ENCODE results near the gene CCT6A. TPM values are rescaled to one million over a fixed set of nuclear protein-coding genes. Genes with fewer than 3 reads are reported as not detected.

Gene CCT6A
- total RNA-seq, 1 experiment from 2014 or later, result 222 TPM

DNA sequence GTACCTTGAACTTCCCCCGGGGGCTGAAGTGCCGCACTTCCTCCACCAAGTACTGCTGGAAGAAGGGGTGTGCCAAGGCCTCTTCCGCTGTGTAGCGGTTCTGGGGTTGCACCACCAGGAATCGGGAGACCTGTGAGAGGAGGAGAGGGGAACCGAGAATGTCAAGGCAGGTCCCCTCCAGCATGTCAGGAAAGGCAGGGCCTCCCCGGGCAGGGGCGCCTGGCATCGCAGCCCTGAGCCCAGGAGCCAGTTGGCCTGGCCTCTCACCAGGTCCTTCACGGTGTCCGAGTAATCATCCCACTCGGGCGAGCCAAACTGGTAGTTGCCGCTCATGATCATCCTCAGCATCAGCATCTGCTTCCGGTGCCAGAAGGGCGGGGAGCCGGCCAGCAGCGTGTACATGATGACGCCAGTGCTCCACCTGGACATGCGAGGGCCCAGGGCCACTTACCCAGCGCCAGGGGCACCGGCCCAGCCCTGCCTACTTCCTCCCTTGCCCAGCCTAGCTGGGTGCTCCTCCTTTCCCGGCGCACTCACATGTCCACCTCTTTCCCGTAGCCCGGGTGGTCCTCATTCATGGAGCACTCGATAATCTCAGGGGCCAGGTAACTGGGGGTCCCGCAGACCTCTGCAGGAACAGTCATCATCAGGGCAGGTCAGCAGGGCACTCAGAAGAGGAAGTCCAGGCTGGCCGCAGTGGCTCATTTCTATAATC is 30.2 kb downstream of the CCT6A start:
- no TSS peak for BruUV-seq (replicated peaks)
- peaks cover 56% of the 10 kb centered on the region for H3K36me3 Mint-ChIP-seq (ENCODE audit: insufficient read depth, unreplicated experiment)
- ChIA-PET POLR2A (no interaction called here), CTCF (no interaction called here)
- no peaks in the 10 kb centered on the region for H3K9me3 Mint-ChIP-seq (ENCODE audit: unreplicated experiment)
- no peaks in the 10 kb centered on the region for H3K27me3 Mint-ChIP-seq (ENCODE audit: insufficient read depth, unreplicated experiment)
- TF ChIP-seq, protein P1, sequence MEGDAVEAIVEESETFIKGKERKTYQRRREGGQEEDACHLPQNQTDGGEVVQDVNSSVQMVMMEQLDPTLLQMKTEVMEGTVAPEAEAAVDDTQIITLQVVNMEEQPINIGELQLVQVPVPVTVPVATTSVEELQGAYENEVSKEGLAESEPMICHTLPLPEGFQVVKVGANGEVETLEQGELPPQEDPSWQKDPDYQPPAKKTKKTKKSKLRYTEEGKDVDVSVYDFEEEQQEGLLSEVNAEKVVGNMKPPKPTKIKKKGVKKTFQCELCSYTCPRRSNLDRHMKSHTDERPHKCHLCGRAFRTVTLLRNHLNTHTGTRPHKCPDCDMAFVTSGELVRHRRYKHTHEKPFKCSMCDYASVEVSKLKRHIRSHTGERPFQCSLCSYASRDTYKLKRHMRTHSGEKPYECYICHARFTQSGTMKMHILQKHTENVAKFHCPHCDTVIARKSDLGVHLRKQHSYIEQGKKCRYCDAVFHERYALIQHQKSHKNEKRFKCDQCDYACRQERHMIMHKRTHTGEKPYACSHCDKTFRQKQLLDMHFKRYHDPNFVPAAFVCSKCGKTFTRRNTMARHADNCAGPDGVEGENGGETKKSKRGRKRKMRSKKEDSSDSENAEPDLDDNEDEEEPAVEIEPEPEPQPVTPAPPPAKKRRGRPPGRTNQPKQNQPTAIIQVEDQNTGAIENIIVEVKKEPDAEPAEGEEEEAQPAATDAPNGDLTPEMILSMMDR (IDR thresholded peaks at IDR 0.05; ENCODE audit: unreplicated experiment), result no peak
- peaks cover 1% of the 10 kb centered on the region for H3K4me1 Mint-ChIP-seq (ENCODE audit: insufficient read depth, unreplicated experiment)
- no peak overlapping the region for H3K27ac Mint-ChIP-seq (ENCODE audit: low read depth, unreplicated experiment)
- H3K4me3 Mint-ChIP-seq (ENCODE audit: unreplicated experiment), result no peak overlapping the region
- intact Hi-C loops (cut with micrococcal nuclease), result no loop called here
- no peak for DNase-seq (ENCODE audit: unreplicated experiment)

DNA sequence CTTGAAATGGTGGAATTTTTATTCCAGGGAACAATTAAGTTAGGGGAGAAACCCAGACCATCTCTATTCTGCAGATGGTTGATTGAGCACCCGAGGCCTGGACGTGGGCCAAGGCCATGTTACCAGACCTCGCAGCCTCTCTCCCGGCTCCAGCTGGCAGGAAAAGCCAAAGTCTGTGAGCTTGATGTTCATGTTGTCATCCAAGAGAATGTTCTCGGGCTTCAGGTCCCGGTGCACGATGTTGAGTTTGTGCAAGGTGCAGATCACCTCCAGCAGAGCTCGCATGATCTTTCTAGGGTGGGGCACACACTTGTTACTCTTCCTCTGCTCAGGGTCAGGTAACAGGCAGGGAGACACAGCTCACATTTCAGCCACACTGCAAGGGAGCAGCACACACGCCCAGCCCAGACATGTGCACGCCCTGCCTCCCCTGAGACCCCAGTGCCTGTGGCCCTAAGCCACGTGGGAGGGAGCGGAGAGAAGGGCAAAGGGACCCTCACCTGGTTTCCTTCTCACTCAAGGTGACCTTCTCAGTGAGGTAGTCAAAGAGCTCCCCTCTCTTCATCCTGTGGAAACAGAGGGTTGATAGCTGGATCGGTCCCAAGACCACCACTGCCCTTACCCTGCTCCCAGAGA is 31.7 kb downstream of the CCT6A start:
- H3K27ac Mint-ChIP-seq (ENCODE audit: low read depth, unreplicated experiment), result no peak overlapping the region
- DNase-seq (ENCODE audit: unreplicated experiment), result no peak
- H3K4me3 Mint-ChIP-seq (ENCODE audit: unreplicated experiment), result no peak overlapping the region
- H3K27me3 Mint-ChIP-seq (ENCODE audit: insufficient read depth, unreplicated experiment), result no peaks in the 10 kb centered on the region
- H3K36me3 Mint-ChIP-seq (ENCODE audit: insufficient read depth, unreplicated experiment), result peaks cover 60% of the 10 kb centered on the region
- H3K9me3 Mint-ChIP-seq (ENCODE audit: unreplicated experiment), result no peaks in the 10 kb centered on the region
- TF ChIP-seq, protein P1 (IDR thresholded peaks at IDR 0.05; ENCODE audit: unreplicated experiment), result no peak
- intact Hi-C loops (cut with micrococcal nuclease), result no loop called here
- H3K4me1 Mint-ChIP-seq (ENCODE audit: insufficient read depth, unreplicated experiment), result no peaks in the 10 kb centered on the region
- no TSS peak for BruUV-seq (replicated peaks)
- CTCF ChIA-PET, result interaction anchor here (0.6 to 1.9 kb wide), 3 partner anchors 9 to 79 kb away, joined by 3 to 13 read pairs (median 11); partner anchors contain the start of gene PHKG1
- POLR2A ChIA-PET, result interaction anchor here (0.7 kb wide), 1 partner anchor 9 kb away, joined by 3 read pairs; no protein-coding TSS in a partner anchor

DNA sequence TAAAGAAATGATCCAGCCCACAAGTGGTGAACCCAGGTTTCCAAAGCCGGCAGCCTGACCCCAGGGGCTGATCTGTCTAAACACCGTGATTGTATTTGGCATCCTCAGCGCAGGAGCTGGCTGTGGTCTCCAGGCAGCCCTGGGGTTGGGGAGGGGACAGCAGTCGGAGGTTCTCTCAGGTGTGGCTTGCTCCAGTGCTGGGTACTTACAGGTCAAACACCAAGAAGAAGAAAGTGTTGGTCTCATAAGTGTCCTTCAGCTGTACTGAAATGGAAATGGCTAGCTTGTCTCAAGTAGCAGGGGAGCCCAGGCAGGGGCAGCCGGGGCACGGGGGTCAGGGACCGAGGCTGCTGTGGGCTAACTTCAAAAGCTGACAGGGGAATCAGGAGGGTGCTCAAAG is 35.2 kb downstream of the CCT6A start:
- CTCF ChIA-PET, result interaction anchor here (0.6 to 1.6 kb wide), 2 partner anchors 12 to 721 kb away, joined by 3 to 7 read pairs; no protein-coding TSS in a partner anchor
- no peaks in the 10 kb centered on the region for H3K27me3 Mint-ChIP-seq (ENCODE audit: insufficient read depth, unreplicated experiment)
- no peak overlapping the region for H3K27ac Mint-ChIP-seq (ENCODE audit: low read depth, unreplicated experiment)
- H3K4me3 Mint-ChIP-seq (ENCODE audit: unreplicated experiment), result no peak overlapping the region
- H3K9me3 Mint-ChIP-seq (ENCODE audit: unreplicated experiment), result no peaks in the 10 kb centered on the region
- POLR2A ChIA-PET, result no interaction called here
- no peaks in the 10 kb centered on the region for H3K4me1 Mint-ChIP-seq (ENCODE audit: insufficient read depth, unreplicated experiment)
- H3K36me3 Mint-ChIP-seq (ENCODE audit: insufficient read depth, unreplicated experiment), result peaks cover 35% of the 10 kb centered on the region
- BruUV-seq (replicated peaks), result no TSS peak
- no peak for DNase-seq (ENCODE audit: unreplicated experiment)
- intact Hi-C loops (cut with micrococcal nuclease), result no loop called here
- TF ChIP-seq, protein P1 (IDR thresholded peaks at IDR 0.05; ENCODE audit: unreplicated experiment), result no peak

DNA sequence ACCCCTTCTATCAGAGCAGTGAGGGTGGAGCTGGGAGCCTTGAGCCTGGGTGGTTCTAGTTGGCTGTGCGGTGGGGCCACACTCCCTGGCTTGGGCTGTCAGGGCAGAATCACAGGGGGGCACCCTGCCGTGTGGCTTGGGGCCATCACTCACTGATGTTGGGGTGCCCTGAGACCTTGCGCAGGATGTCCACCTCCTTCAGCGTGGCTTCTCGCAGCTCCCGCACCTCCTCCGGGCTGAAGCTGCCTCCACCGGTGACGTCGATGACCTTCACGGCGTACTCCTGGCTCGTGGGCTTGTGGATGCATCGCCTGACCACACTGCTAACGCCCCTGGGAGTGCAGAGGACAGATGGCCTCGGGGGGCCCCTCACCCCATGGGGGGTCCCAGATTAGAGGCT is 35.9 kb downstream of the CCT6A start:
- H3K36me3 Mint-ChIP-seq (ENCODE audit: insufficient read depth, unreplicated experiment), result peaks cover 28% of the 10 kb centered on the region
- H3K4me3 Mint-ChIP-seq (ENCODE audit: unreplicated experiment), result no peak overlapping the region
- no peaks in the 10 kb centered on the region for H3K4me1 Mint-ChIP-seq (ENCODE audit: insufficient read depth, unreplicated experiment)
- intact Hi-C loops (cut with micrococcal nuclease), result no loop called here
- ChIA-PET CTCF (interaction anchor here (1.6 kb wide), 1 partner anchor 13 kb away, joined by 7 read pairs; no protein-coding TSS in a partner anchor), POLR2A (no interaction called here)
- BruUV-seq (replicated peaks), result no TSS peak
- H3K27ac Mint-ChIP-seq (ENCODE audit: low read depth, unreplicated experiment), result no peak overlapping the region
- TF ChIP-seq, protein P1 (IDR thresholded peaks at IDR 0.05; ENCODE audit: unreplicated experiment), result no peak
- H3K9me3 Mint-ChIP-seq (ENCODE audit: unreplicated experiment), result no peaks in the 10 kb centered on the region
- DNase-seq (ENCODE audit: unreplicated experiment), result no peak
- H3K27me3 Mint-ChIP-seq (ENCODE audit: insufficient read depth, unreplicated experiment), result no peaks in the 10 kb centered on the region
